Measurements from ENCODE around the gene MOSMO. TPM values are rescaled to one million over a fixed set of nuclear protein-coding genes. Genes with fewer than 3 reads are reported as not detected.
"Not testable (repeated sequence)": the region's sequence is repeated elsewhere in the genome, so short reads cannot be mapped to it uniquely, and the experiment has no call there.

MOSMO gene
- total RNA-seq, 1 donor: 3.8 TPM

- no peak overlapping the region for H3K4me3 ChIP-seq (ENCODE audit: low read length)
- no peaks in the 10 kb centered on the region for H3K9me3 ChIP-seq (ENCODE audit: low read depth, low read length)
- H3K4me1 ChIP-seq (ENCODE audit: insufficient read depth, low read length): peaks cover 4% of the 10 kb centered on the region
- no peaks in the 10 kb centered on the region for H3K27me3 ChIP-seq (ENCODE audit: insufficient read depth, low read length)
Measured at GRCh38 chr16:22122239-22122638, 114.3 kb downstream of the MOSMO start.

GRCh38 chr16:22123146-22123545, 115.2 kb downstream of the MOSMO start:
- Histone ChIP-seq H3K9me3 (ENCODE audit: low read depth, low read length) (no peaks in the 10 kb centered on the region), H3K27me3 (ENCODE audit: insufficient read depth, low read length) (no peaks in the 10 kb centered on the region), H3K4me1 (ENCODE audit: insufficient read depth, low read length) (peaks cover 4% of the 10 kb centered on the region), H3K4me3 (ENCODE audit: low read length) (no peak overlapping the region)

- Histone ChIP-seq H3K4me1 (ENCODE audit: insufficient read depth, low read length) (peaks cover 4% of the 10 kb centered on the region), H3K27me3 (ENCODE audit: insufficient read depth, low read length) (no peaks in the 10 kb centered on the region), H3K9me3 (ENCODE audit: low read depth, low read length) (no peaks in the 10 kb centered on the region), H3K4me3 (ENCODE audit: low read length) (no peak overlapping the region)
Measured at GRCh38 chr16:22123759-22124490, 116.0 kb downstream of the MOSMO start.

GRCh38 chr16:22124583-22125284, 116.8 kb downstream of the MOSMO start:
- peaks cover 4% of the 10 kb centered on the region for H3K4me1 ChIP-seq (ENCODE audit: insufficient read depth, low read length)
- no peaks in the 10 kb centered on the region for H3K27me3 ChIP-seq (ENCODE audit: insufficient read depth, low read length)
- H3K9me3 ChIP-seq (ENCODE audit: low read depth, low read length): no peaks in the 10 kb centered on the region
- no peak overlapping the region for H3K4me3 ChIP-seq (ENCODE audit: low read length)

DNA sequence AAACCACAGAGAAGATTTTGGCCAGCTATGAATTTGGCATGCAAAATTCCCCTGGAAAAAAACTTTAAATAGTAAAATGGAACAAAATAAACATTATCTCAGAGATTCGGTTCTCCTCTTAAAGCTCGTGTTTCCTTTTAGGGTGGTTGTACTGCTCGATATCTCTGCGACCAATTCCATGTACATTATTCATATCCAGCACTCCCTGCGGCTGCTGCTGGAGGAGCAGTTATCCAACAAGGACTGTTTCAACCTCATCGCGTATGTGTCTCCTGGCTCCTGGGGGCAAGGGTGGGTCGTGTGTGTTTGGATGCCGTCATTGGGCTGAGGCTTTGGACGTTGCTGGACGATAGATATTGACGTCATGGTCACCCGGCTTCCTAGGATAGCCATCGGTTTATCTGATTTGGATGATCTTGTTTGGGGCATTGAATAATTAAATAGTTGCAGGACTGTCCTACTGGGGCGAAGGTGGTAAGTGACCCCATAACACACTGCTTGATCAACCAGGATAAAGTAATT, 118.2 kb downstream of the MOSMO start:
- Histone ChIP-seq H3K4me1 (ENCODE audit: insufficient read depth, low read length) (peaks cover 4% of the 10 kb centered on the region), H3K4me3 (ENCODE audit: low read length) (no peak overlapping the region), H3K27me3 (ENCODE audit: insufficient read depth, low read length) (no peaks in the 10 kb centered on the region), H3K9me3 (ENCODE audit: low read depth, low read length) (no peaks in the 10 kb centered on the region)

DNA sequence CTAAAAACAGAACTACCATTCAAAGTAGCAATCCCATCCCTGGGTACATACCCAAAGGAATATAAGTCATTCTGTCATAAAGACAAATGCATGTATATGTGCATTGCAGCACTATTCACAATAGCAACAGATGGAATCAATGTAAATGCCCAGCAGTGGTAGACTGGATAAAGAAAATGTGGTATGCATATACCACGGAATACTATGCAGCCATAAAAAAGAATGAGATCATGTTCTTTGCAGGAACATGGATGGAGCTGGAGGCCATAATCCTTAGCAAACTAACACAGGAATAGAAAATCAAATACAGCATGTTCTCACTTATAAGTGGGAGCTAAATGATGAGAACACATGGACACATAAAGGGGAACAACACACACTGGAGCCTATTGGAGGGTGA, 120.6 kb downstream of the MOSMO start:
- not testable (repeated sequence) for H3K4me1 ChIP-seq (ENCODE audit: insufficient read depth, low read length); H3K4me3 ChIP-seq (ENCODE audit: low read length); H3K9me3 ChIP-seq (ENCODE audit: low read depth, low read length); H3K27me3 ChIP-seq (ENCODE audit: insufficient read depth, low read length)

DNA sequence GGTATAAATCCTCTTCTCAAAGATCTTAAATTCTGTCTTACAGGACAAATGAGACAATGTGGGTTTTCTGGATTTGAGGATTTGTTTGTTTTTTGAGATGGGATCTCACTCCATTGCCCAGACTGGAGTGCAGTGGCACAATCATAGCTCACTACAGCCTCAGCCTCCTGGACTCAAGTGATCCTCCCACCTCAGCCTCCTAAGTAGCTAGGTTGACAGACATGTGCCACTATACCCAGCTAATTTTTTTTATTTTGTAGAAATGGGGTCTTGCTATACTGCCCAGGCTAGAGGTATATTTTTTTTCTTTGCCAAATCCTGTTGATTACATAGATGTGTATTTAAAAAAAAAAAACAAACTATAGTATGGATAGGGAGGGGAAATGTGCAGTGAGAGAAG, 122.6 kb downstream of the MOSMO start:
- no peaks in the 10 kb centered on the region for H3K27me3 ChIP-seq (ENCODE audit: insufficient read depth, low read length)
- no peak overlapping the region for H3K4me3 ChIP-seq (ENCODE audit: low read length)
- H3K9me3 ChIP-seq (ENCODE audit: low read depth, low read length): no peaks in the 10 kb centered on the region
- H3K4me1 ChIP-seq (ENCODE audit: insufficient read depth, low read length): no peaks in the 10 kb centered on the region

- Histone ChIP-seq H3K4me1 (ENCODE audit: insufficient read depth, low read length) (no peaks in the 10 kb centered on the region), H3K9me3 (ENCODE audit: low read depth, low read length) (no peaks in the 10 kb centered on the region), H3K4me3 (ENCODE audit: low read length) (no peak overlapping the region), H3K27me3 (ENCODE audit: insufficient read depth, low read length) (no peaks in the 10 kb centered on the region)
Measured at GRCh38 chr16:22132801-22133200, 124.9 kb downstream of the MOSMO start.

Other genes starting within 250 kb of the MOSMO start
- gene NPIPB4, start 150.4 kb upstream of the MOSMO start, total RNA-seq: 75.5 TPM
- gene UQCRC2, start 54.8 kb upstream of the MOSMO start, total RNA-seq: 202 TPM
- gene PDZD9, start 7.0 kb upstream of the MOSMO start, total RNA-seq: 0.10 TPM
- 0.10 TPM for gene VWA3A, start 84.4 kb downstream of the MOSMO start, total RNA-seq
- gene SDR42E2, start 154.4 kb downstream of the MOSMO start, total RNA-seq: 0.52 TPM
- gene EEF2K, start 198.2 kb downstream of the MOSMO start, total RNA-seq: 9.0 TPM

All from mononuclear cell (primary cell).